NCI-H69 (cell line): ENCODE results near the gene FN1.
"Not testable (repeated sequence)": the region's sequence is repeated elsewhere in the genome, so short reads cannot be mapped to it uniquely, and the experiment has no call there.

ENCODE experiments used
- DNase-seq: peaks from one replicate; lab custom pipeline; 2025; lab: John Stamatoyannopoulos, UW

Gene FN1

DNA sequence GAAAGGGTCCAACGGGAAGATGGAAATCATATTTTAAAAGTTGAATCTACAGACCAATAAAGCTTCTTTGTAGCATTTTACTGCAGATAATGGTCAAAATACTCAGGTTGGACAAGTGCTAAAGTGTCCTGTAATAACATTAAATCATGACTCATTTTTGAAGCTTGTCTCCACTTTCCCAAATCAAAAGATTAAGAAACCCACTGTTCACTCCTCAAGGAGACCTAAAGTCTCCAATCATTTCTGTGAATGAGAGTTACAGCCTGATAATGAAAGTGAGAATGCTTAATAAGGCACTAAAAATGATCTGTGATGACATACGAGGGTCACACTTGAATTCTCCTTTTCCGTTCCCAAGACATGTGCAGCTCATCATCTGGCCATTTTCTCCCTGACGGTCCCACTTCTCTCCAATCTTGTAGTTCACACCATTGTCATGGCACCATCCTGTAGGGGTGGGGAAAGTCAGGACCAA is 70.6 kb downstream of the FN1 start:
- no peak for DNase-seq

DNA sequence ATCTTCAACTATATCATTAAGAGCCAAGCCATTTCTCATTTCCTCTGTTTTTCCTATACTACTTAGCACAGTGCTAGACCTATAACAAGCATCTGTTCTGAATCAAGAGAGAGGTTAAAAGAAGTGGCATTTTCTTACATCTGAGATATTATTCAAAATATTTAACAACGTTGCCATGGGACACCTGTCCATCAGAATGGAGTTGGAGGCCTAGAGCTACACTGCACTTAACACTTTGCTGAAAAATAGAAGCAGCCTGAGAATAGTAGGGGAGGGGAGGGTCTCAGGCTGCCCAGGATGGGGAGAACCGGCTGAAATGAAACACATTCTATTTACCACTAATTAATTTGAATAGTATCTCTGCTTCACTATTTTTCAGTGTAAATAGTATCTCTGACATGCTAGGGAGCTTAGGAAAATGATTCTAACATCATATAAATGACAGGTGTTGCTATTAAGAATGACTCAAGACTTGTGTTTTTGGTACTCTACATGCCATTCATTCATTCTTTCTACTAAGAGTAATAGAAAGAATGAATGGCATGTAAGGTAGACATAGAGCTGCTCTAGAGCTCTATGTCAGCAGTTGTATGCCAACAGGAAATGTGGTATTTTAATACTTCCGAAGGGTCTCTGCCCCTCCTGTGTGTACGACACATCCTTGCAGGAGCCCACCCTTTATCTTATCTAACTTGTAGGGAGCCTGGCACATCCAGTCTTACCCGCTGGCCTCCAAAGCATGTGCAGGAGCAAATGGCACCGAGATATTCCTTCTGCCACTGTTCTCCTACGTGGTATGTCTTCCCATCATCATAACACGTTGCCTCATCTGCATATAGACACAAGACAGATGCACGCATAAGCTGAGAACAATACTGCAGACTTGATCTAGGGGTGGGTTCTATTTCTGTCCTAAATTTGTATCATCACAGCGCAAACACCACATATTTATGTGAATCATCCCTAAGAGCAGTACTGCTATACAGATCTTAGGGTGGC is 71.4 kb downstream of the FN1 start:
- DNase-seq: no peak

DNA sequence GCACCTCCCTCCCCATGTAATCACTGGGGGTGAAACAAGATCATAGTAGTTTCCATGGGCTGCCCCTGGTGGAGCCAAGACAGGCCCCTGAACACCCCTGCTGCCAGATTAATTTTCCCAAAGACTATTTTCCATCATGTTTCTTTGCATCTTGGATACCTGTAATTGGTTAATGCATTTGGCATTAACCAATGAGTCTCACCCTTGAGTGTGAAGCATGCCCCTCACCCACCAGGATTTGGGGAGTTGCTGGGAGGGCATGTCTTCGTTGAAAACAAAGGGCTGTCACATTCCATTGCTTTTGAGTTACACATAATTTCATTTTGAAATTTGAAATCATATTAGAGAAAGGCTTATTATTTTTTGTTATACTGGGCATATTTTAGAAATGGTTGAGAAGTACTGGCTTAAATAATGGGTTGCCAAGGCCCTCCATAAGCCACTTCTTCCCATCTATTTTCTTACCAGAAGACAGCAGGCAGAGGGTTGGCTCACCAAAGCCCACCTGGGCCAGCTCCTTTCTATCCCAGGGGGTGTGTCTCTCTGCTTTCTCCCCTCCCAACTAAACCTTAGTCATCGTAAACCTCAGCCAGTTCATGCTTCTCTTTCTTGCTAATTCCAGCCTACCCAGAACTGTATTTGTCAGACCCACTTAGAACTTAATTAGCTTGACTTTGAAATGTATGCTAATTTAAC is 72.3 kb downstream of the FN1 start:
- no peak for DNase-seq

DNA sequence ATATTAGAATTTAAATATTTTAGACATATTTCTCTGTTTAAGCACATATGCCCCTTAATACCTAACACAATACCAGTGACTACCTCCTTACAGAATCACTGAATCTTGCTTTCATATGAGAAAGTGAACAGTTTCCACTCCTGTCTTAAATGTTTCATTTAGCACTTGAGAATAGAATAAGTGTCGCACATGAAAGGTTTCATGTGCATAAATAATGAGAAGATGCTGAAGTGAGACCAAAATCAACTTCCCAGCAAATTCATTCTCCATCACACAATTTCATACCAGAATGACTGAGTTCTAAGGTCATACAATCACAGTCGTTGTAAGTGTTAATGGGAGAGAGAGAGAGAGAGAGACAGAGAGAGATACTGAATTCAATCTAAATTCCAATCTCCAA is 72.8 kb downstream of the FN1 start:
- DNase-seq: no peak

DNA sequence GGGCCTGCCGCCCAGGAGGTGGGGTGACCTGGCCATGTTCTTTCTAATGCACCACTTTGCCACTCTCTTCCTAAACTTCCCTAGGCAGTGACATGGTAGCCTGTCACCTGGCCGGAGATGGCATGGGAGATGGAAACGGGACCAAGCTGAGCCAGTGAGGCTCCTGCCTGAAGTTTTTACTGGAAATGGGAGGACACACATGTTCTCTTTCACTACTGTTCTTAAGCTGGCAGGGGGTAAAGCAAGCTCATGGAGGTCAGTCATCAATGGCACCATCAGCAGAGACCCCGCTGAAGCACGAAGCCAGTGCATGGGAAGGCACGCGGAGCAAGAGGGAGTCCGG is 73.3 kb downstream of the FN1 start:
- no peak for DNase-seq

DNA sequence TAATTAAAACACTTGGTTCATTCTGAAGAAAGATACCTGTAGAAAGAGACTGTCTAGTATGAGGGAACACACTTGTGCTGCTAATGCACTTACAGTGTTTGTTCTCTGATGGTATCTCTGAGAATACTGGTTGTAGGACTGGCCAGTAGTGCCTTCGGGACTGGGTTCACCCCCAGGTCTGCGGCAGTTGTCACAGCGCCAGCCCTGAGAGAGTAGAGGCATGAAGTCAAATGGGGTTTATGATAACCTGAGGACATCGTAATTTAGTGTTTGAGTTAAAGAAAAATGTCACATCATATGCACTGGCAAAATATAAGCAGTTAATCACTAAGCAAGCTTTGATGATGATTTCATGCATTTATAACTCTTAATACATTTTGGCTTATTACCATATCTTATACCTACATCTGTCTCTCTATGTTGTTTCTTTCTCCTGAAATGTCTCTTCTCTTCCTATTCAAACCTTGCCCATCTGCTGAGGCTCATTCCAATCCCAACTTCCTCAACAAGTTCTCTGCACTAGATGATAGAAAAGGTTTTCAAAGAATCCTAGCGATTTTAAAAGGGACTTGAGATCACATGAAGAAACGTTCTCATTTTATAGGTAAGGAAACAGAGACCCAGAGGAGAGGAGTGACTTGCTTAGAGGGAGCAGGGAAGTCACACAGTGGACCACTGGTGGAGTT is 73.8 kb downstream of the FN1 start:
- no peak for DNase-seq

DNA sequence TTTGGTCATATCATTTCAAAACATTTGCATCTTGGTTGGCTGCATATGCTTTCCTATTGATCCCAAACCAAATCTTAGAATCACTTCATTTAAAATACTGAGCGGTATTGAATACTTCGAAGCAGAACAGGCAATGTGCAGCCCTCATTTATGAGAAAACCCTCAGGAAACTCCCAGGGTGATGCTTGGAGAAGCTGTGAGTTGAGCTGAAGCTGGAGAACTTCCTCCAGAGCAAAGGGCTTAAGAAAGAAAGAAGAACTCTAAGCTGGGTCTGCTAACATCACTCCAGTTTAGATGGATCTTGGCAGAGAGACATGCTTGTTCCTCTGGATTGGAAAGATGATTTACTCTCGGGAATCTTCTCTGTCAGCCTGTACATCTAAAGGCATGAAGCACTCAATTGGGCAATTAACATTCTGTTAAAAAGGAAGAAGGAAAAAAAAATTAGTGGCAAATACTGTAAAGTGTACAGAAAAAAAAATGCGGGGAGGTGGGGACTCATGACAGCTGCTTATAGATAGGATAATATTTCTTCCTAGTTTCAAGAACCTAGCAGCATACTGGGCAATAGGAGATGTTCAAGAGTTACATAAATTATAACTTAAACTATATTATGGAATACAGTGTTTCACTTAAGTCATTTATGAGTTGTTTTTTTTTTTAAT is 74.5 kb downstream of the FN1 start:
- DNase-seq: no peak

DNA sequence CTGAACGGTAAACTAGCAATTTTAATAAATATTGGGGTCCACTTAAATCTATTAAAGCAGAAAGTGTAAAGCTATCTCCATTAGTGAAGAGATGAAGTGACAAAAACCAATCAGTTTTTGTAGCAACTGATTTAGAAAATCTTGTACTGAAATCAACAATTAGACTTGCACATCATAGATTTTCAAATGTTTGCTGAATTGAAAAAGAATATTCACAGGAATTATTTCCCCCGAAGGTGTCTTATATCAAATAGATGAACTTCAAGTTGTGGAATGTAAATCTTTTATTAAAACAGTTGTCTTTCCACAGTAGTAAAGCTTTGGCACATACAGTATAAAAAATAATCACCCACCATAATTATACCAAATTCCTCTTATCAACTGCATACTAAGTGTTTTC is 75.3 kb downstream of the FN1 start:
- no peak for DNase-seq

DNA sequence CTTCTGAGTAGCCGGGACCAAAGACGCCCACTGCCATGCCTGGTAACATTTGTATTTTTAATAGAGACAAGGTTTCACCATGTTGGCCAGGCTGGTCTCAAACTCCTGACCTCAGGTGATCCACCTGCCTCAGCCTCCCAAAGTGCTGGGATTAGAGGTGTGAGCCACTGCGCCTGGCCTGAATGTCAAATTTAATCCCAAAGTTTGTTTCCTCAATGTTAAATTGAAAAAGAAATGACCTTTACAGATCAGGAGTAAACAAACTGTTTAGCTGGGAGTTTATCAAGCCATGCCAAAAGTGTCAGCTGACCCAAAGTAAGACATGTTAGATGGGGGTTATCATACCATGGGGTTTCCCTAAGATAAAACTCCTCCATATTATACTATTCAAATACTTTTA is 75.8 kb downstream of the FN1 start:
- not testable (repeated sequence) for DNase-seq

DNA sequence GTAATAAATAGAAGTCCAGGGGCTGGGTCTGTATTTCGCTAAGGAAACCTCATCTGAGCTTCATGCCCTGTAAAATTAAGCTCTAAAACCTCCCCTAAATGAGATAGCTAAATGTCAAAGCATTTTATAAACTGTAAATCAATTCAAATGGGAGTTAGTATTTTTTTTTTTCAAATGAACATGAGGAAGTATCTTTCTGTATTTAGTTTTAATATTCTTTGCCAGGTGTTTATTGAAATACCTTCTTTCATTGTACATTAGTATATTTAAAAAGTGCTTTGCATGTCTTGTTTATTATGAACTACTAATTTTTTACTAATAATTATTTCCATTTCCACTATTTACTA is 76.3 kb downstream of the FN1 start:
- no peak for DNase-seq

DNA sequence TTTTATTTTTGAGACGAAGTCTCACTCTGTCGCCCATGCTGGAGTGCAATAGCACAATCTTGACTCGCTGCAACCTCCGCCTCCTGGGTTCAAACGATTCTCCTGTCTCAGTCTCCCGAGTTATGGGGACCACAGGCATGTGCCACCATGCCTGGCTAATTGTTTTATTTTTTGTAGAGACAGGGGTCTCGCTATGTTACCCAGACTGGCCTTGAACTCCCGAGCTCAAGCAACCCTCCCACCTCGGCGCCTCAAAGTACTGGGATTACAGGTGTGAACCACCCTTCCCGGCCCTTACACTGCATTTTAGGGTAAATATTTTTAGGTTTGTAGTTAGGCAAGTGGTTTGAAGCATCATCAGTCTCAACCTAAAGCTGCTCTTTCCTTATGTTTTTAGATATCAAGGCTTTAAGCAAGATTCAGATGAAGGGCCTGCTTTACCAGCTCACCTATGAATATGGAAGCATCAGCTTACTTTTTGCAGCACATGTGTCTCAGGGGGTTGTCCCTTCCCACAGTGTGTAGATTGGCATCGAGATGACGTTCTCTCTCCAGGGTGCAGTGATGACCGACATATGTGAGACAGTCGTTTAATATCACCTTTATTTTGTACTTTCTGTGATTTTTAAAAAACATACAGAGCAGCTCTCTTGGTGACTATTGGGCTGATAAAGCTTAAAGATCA is 76.8 kb downstream of the FN1 start:
- DNase-seq: no peak

DNA sequence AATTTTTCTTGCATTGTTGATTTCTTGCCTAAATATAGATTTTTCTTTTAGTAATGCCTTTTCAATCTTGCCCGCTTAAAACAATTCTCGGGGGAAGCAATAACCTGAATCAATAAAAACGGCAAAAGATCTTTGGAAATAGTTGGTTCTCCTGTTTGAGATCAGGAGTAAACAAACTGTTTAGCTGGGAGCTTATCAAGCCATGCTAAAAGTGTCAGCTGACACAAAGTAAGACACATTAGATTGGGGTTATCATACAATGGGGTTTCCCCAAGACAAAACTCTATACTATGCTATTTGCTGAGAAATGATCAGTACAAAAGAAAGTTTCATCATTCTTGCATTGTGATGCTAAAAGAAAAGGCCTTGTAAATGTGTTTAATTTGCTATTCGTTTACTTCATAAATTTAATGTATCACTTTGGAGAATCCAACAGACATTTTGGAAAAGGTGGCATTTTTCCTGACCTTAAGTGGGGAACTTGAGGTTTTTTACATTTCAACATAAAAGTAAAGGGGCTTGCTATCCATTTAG is 77.5 kb downstream of the FN1 start:
- DNase-seq: no peak

DNA sequence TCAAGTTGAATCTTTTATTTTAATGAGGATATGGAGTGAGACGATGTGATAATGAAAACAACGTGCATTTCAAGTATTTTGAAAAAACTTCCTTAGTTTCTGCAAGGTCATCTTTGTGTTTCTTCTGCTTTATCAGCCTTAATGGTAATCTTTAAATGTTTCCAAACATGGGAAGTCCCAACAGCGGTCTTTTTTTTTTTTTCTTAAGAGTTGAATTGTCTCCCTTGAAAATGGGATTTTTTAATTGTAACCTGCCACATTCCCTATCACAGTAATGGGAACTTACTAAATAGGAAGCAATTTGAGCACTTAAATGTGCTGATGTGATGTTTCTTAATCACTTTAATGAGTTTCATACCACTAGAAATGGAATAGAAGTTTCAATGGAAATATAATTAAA is 78.2 kb downstream of the FN1 start:
- DNase-seq: no peak

DNA sequence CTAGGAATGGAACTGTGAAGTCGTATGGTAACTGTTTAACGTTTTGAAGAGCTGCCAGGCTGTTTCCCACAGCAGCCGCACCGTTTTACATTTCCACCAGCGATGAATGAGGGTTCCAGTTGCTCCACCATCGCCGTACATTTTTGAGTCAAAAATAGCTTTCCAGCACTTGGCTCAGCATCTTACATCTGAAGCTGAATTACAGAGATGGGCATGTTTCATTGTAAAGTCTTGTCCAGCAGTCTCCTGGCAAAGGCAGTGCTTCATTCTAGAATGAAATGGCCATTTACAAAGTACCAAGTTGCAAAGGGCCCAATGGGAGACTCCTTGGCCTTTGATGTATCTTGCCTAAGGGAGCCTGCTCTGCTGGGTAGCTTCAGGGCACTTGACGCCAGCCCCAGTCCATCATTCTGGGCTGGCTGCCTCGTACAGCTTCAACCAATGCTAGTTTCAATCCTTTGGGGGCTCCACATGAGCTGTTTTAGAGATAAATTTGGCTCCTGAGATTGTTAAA is 78.9 kb downstream of the FN1 start:
- no peak for DNase-seq

DNA sequence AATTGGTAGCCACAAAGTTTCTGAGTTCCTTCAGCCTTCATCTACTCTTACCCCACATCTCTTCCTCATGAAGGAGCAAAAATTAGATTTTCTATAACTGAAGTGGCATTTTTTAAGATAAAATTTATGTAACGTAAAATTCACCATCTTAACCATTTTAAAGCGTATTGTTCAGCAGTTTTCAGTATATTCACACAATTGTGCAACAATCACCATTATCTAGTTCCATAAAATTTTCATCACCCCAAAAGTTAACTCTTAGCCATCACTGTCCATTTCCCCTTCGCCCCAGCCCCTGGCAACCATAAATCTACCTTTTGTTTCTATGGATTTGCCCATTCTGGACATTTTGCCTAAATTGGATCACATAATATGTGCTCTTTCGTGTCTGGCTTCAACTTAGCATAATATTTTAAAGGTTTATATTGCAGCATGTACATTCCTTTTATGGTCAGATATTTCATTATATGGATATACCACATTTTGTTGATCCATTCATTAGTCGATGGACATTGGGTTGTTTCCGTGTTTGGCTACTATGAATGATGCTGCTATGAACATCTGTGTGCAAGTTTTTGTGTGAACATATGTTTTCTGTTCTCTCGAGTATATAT is 79.4 kb downstream of the FN1 start:
- no peak for DNase-seq

DNA sequence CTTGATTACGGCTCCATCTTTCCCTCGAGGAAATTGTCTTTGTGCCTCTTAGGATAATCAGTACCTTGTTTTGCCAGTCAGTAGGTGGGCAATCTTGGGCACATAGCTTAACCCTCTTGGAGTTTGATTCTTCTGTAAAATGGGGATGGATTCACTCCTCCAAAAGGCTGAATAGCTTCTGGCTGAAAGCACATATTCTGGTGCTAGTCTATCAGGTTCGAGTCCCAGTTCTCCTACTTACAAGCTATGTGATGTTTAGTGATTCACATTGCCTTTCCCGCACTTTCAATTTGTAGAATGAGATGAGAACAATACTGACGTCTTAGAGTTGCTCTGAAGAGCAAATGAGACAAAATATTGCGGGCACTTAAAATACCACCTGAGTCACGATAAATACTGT is 80.1 kb downstream of the FN1 start:
- no peak for DNase-seq

DNA sequence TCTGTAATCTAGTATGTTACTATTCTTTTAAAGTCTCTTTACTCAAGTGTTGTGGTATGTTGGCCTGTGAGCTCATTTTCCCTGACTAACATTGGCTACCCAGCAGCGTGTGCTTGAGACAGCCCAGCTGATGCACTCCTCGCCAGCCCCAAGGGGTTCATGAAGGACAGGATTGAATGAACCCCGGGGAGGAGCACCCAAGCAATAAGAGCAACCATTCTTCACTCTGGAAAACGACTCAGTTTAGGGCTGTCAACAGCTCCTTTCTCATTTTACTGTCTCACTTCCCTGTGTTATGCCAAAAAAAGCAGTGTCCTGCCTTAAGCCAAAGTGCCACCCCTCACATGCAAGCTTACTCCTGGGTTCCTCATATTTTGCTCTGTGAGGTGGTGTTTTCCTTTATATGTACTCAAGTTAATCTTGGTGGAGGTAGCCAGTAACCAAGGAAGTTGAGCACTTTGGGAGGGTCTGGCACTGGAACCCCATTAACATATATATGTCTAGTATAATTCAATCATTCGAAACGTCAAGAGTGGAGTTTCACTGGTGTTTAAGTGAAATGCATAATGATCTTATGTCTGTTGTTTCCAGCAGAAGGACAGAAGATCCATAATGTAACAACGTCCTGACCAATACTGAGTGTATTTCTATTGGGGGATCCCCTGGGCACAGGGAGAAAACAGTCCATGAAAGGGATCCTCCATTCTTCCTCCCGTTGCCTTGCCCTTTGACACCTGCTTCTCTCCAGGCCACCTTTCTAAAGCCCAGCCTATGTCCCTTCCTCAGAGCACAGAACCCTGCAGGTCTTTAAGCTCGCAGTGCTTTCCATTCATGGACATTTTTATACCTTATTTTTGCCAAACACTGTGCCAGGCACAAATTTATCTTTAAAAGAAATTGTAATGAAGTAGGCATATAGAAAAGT is 80.8 kb downstream of the FN1 start:
- no peak for DNase-seq

DNA sequence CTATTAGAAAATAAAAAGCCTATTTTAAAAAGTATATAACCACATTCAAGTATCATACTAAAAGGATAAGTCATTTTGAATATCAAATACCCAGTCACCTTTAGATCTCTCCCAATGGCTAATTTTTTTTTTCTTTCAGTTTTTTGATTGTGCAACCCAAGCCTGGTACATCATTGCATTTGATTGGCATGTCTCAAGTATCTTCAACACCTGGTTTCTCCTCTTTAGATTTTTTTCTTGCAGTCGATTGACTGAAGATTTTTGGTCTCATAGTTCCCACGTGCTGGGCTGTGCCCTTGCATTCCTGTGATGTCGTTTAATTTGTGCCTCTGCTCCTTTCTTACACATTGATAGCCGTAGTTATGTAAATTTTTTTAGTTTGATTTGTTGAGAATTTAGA is 83.3 kb downstream of the FN1 start:
- DNase-seq: no peak

DNA sequence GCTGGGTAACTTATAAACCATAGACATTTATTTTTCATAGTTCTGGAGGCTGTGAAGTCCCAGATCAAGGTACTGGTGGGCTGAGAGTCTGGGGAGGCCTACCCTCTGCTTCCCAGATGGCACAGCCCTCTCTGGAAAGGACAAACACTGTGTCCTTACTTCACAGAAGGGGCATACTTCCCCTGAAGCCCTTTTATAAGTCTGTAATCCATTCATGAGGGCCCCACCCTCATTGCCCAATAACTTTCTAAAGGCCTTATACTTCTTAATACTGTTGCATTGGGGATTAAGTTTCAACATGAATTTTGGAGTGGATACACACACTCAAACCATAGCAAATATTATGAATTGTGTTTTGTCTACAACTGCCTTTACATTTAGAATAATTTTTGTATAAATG is 88.0 kb downstream of the FN1 start:
- DNase-seq: no peak
